Measurements from ENCODE around the gene DIP2C. TPM values are rescaled to one million over a fixed set of nuclear protein-coding genes. Genes with fewer than 3 reads are reported as not detected.

DIP2C gene
- total RNA-seq, 1 donor from 2014 or later = 11.4 TPM

- no peak for DNase-seq (ENCODE audit: low read depth)
- TF ChIP-seq CTCF (conservative IDR thresholded peaks at IDR 0.05; ENCODE audit: low read depth, low read length) = no peak
- H3K4me3 ChIP-seq (ENCODE audit: low read depth, low read length) = no peak overlapping the region
These were observed 141.1 kb downstream of the DIP2C start for GRCh38 chr10:548238-548901.

DNA sequence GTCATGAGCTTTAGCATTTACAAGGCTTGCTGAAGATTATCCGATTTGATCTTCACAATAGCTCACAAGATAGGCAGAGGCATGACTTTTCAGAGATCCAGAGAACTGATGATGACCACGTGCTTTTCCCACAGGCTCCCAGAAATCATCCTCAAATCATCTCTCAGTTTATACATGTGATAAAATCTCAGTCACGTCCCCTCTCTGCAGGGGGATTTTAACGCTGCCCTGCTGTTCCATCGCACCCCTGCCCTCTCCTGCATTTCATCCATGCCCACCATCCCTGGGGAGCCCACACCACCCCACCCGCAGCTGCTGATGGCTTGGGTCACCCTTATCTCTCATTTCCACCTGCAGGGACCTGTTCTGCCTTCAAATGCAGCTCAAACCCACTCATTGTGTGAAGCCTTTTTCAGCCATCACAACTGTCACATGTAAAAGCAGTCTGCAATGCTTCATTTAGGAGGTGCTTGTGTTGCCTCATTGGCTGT lies 141.8 kb downstream of the DIP2C start:
- no peak for TF ChIP-seq CTCF (conservative IDR thresholded peaks at IDR 0.05; ENCODE audit: low read depth, low read length)
- no peak overlapping the region for H3K4me3 ChIP-seq (ENCODE audit: low read depth, low read length)
- no peak for DNase-seq (ENCODE audit: low read depth)

DNA sequence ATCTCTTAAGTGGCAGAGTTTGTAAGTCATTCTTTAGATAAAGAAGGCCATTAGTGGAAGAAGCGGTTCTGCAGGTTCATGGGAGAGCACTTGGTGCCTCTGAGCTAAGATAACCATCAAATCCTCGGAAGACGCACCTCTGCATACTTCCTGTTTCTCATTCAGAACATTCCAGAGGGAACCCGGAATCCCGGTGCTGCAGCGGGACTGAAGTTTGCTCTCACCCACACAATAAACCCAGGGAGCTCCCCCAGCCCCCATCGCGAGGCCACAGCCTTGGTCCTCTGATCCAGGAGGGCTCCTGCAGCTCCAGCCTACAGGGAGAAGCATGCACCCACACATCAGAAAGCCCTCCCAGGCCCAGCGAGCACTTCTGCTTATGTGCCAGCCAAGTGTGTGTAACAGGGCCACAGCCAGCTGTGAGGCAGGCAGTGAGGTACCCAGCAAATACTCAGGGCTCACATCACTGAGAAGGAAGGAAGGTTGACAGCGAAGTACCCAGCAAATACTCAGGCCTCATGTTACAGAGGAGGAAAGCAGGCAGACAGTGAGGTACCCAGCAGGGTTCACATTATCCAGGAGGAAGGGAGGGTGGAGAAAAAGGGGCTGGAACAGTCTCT lies 142.4 kb downstream of the DIP2C start:
- no peak for DNase-seq (ENCODE audit: low read depth)
- no peak overlapping the region for H3K4me3 ChIP-seq (ENCODE audit: low read depth, low read length)
- no peak for TF ChIP-seq CTCF (conservative IDR thresholded peaks at IDR 0.05; ENCODE audit: low read depth, low read length)

GRCh38 chr10:546451-546850 lies 143.0 kb downstream of the DIP2C start:
- DNase-seq (ENCODE audit: low read depth) = no peak
- no peak overlapping the region for H3K4me3 ChIP-seq (ENCODE audit: low read depth, low read length)
- no peak for TF ChIP-seq CTCF (conservative IDR thresholded peaks at IDR 0.05; ENCODE audit: low read depth, low read length)

DNA sequence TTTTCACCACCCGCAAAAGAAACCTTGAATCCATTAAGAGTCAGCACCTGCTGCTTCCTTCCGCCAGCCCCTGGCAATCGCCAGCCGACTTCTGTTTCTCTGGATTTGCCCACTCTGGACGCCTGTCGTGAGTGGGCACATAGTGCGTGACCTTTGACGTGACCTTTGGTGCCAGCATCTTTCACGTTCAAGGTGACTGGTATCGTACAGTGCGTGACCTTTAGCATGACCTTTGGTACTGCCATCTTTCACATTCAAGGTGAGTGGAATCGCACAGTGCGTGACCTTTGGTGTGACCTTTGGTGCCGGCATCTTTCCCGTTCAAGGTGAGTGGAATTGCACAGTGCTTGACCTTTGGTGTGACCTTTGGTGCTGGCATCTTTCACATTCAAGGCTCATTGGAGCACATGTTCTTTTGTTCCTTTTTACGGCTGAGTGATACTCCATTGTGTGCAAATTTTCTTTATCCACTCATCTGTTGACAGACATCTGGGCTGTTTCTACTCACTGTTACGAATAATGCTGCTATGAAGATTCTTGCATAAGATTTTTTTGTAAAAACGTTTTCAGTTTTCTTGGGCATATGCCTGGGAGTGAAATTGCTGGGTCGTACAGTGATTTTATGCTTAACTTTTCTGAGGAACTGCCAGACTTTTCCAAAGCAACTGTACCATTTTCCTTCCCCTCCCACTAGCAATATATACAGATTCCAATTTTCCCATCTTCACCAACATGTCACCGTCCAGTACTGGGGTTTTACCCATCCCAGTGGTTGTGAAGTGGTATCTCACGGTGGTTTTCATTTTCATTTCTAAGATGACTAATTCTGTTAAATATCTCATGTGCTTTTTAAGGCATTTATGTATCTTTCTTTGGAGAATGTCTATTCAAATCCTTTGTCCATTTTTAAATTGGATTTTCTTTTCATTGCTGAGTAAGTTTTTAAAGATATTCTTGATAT lies 145.3 kb downstream of the DIP2C start:
- no peak for TF ChIP-seq CTCF (conservative IDR thresholded peaks at IDR 0.05; ENCODE audit: low read depth, low read length)
- H3K4me3 ChIP-seq (ENCODE audit: low read depth, low read length) = no peak overlapping the region
- no peak for DNase-seq (ENCODE audit: low read depth)

GRCh38 chr10:543131-543530 lies 146.3 kb downstream of the DIP2C start:
- H3K4me3 ChIP-seq (ENCODE audit: low read depth, low read length) = no peak overlapping the region
- no peak for TF ChIP-seq CTCF (conservative IDR thresholded peaks at IDR 0.05; ENCODE audit: low read depth, low read length)
- DNase-seq (ENCODE audit: low read depth) = no peak
